ENCODE results near the gene PIR.

DNA sequence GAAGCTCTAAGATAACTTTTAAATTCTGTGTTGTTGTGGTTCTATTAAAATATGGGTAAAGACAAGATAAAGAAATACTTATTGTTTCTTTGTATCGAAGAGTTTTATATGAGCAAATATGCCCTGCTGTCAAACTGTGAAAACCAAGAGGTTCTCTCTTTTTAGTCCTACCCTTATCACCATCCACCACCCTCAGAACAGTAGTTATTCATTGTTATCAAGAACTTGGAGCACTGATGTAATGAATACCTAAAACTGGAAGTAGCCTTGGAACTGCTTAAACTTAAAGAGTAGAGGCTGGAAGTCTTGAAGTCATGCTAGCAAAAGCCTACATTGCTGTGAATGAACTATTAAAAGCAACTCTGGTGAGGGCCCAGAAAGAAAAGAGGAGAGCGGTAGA lies 9.2 kb downstream of the PIR start:
- TF ChIP-seq POLR2A (IDR thresholded peaks at IDR 0.05; ENCODE audit: control extremely low read depth in 1 of 2, low read depth in 2 of 2, low read length in 2 of 2), result no peak
- TF ChIP-seq, protein P1, sequence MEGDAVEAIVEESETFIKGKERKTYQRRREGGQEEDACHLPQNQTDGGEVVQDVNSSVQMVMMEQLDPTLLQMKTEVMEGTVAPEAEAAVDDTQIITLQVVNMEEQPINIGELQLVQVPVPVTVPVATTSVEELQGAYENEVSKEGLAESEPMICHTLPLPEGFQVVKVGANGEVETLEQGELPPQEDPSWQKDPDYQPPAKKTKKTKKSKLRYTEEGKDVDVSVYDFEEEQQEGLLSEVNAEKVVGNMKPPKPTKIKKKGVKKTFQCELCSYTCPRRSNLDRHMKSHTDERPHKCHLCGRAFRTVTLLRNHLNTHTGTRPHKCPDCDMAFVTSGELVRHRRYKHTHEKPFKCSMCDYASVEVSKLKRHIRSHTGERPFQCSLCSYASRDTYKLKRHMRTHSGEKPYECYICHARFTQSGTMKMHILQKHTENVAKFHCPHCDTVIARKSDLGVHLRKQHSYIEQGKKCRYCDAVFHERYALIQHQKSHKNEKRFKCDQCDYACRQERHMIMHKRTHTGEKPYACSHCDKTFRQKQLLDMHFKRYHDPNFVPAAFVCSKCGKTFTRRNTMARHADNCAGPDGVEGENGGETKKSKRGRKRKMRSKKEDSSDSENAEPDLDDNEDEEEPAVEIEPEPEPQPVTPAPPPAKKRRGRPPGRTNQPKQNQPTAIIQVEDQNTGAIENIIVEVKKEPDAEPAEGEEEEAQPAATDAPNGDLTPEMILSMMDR (IDR thresholded peaks at IDR 0.05; ENCODE audit: control extremely low read depth in 1 of 3, insufficient read depth in 1 of 3, low read depth in 1 of 3, low read length in 3 of 3), result no peak
- TF ChIP-seq MAX (IDR thresholded peaks at IDR 0.05), result no peak
- no peak for TF ChIP-seq EZH2 (IDR thresholded peaks at IDR 0.05; ENCODE audit: low read depth, low read length, severe bottlenecking)
- TF ChIP-seq CREB1 (IDR thresholded peaks at IDR 0.05), result no peak
- no peak for TF ChIP-seq YY1 (IDR thresholded peaks at IDR 0.05; ENCODE audit: low read depth, low read length)
- no peak for TF ChIP-seq SIN3A (conservative IDR thresholded peaks at IDR 0.05 in 1 of 2, IDR thresholded peaks at IDR 0.05 in 1 of 2; ENCODE audit: low read depth in 1 of 2, low read length in 2 of 2)
- no peak for TF ChIP-seq JUN (IDR thresholded peaks at IDR 0.05; ENCODE audit: low read depth, low read length)
- TF ChIP-seq POLR2AphosphoS5 (IDR thresholded peaks at IDR 0.05; ENCODE audit: low read depth, low read length), result no peak
- no peak for TF ChIP-seq GABPA (IDR thresholded peaks at IDR 0.05; ENCODE audit: borderline replicate concordance, insufficient read depth, low read length)
- TF ChIP-seq JUND (IDR thresholded peaks at IDR 0.05; ENCODE audit: low read length), result no peak
- TF ChIP-seq ZNF274 (IDR thresholded peaks at IDR 0.05; ENCODE audit: borderline replicate concordance, extremely low read depth, low read length), result no peak

Measured in H1 (cell line).